CD4-positive, alpha-beta T cell (primary cell): ENCODE data around the gene PDX1. TPM values are rescaled to one million over a fixed set of nuclear protein-coding genes. Genes with fewer than 3 reads are reported as not detected.

ENCODE experiments used
- ATAC-seq: fragments of 200-7000 bp; cut with Tn5 transposase; one replicate; pipeline ENCODE4 v1.10.0; 2022; ENCODE audit warnings: mild to moderate bottlenecking; ENCODE audit not compliant: poor library complexity
- CTCF ChIA-PET: fragments of 350-600 bp; sonication (Branson Sonifier 250); formaldehyde crosslinking; loops from one replicate; lab custom pipeline; 2021; ENCODE audit warnings: antibody characterized with exemption, inconsistent platforms; lab: Charles Lee
- POLR2A ChIA-PET: fragments of 350-600 bp; sonication (Branson Sonifier 250); formaldehyde crosslinking; loops from one replicate; lab custom pipeline; 2021; ENCODE audit warnings: antibody characterized with exemption, inconsistent platforms; lab: Charles Lee
- DNase-seq, 14 experiments: peaks; one replicate each; pipeline ENCODE4 v3.0.0-alpha.2; 2013 to 2020; ENCODE audit warnings: mixed read lengths in 2 of 14
- H3K27ac ChIP-seq, 2 donors: one replicate each; pipeline versions ENCODE4 v1.5.1 to v1.7.0; 2013; ENCODE audit warnings: low read length in 2 of 2, low read depth in 1 of 2, mild to moderate bottlenecking in 1 of 2
- H3K27me3 ChIP-seq, 2 experiments: 1 replicate in 1 of 2; 2 replicates in 1 of 2; pipeline versions ENCODE4 v1.6.1 to v1.7.0; 2013; ENCODE audit warnings: low read length in 2 of 2, control low read depth in 1 of 2, mild to moderate bottlenecking in 1 of 2, moderate library complexity in 1 of 2; ENCODE audit not compliant: insufficient read depth in 2 of 2, control insufficient read depth in 1 of 2
- H3K36me3 ChIP-seq: one replicate; pipeline ENCODE4 v1.6.1; 2013; ENCODE audit warnings: low read length, control low read depth; ENCODE audit not compliant: insufficient read depth
- H3K4me1 ChIP-seq: one replicate; pipeline ENCODE4 v1.6.1; 2013; ENCODE audit warnings: low read length, control low read depth; ENCODE audit not compliant: insufficient read depth
- H3K4me3 ChIP-seq: one replicate; pipeline ENCODE4 v1.5.1; 2013; ENCODE audit warnings: mild to moderate bottlenecking, low read length, moderate library complexity
- H3K9me3 ChIP-seq, 2 experiments: 1 replicate in 1 of 2; 2 replicates in 1 of 2; pipeline versions ENCODE4 v1.6.1 to v1.7.0; 2013; ENCODE audit warnings: low read length in 2 of 2, mild to moderate bottlenecking in 2 of 2, control low read depth in 1 of 2, moderate library complexity in 1 of 2; ENCODE audit not compliant: control insufficient read depth in 1 of 2, insufficient read depth in 1 of 2
- H3K27ac Mint-ChIP-seq: one replicate; pipeline ENCODE4 v1.8.0; 2020; ENCODE audit warnings: mixed read lengths
- H3K27me3 Mint-ChIP-seq: one replicate; pipeline ENCODE4 v1.8.0; 2021; ENCODE audit warnings: mixed read lengths
- H3K36me3 Mint-ChIP-seq: one replicate; pipeline ENCODE4 v1.8.0; 2021; ENCODE audit warnings: low read depth, mixed read lengths
- H3K4me1 Mint-ChIP-seq: one replicate; pipeline ENCODE4 v1.8.0; 2021; ENCODE audit warnings: low read depth, mixed read lengths
- H3K4me3 Mint-ChIP-seq: one replicate; pipeline ENCODE4 v1.8.0; 2020; ENCODE audit warnings: mild to moderate bottlenecking, mixed read lengths
- H3K9me3 Mint-ChIP-seq: one replicate; pipeline ENCODE4 v1.8.0; 2020; ENCODE audit warnings: mixed read lengths
- intact Hi-C, 2 experiments: fragments of 100-400 bp; cut with DNase I in 1 of 2; cut with micrococcal nuclease in 1 of 2; formaldehyde crosslinking; loops; one replicate each; pipeline versions ENCODE4 v1.15.1 to v1.9.0; 2023 to 2025; cut with DNase I, micrococcal nuclease
- total RNA-seq, 174 experiments: library from RNA in 2 of 174; stranded (reverse) in 2 of 174; gene quantifications; one replicate each; pipeline ENCODE4 v1.2.3 and lab custom pipeline; 2021 to 2026
- TF ChIP-seq, protein P1 (sequence below): fragments of 200-600 bp; IDR thresholded peaks from one replicate; pipeline ENCODE4 v1.8.0; 2022; ENCODE audit warnings: antibody characterized with exemption, mild to moderate bottlenecking

Gene PDX1
- total RNA-seq, 2 experiments from 2014 or later: not detected

DNA sequence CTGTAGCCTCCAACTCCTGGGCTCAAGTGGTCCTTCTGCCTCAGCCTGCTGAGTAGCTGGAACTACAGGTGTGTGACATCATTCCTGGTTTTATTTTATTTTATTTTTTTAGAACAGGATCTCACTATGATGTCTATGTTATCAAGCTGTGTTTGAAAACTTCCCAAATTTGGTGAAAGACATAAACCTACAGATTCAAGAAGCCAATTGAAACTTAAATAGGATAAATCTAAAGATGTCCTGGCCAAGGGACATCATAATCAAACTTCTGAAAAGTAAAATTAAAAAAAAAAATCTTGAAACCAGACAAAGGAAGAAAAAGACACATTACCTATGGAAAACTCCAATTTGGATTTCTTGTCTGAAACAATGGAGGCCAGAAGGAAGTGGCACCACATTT lies 23.1 kb upstream of the PDX1 start:
- intact Hi-C loops: no loop called here
- H3K9me3 ChIP-seq: peaks cover 0 to 4% of the 10 kb centered on the region in 2 experiments
- ATAC-seq (no peak), DNase-seq (no peak)
- Mint-ChIP-seq H3K4me1 (no peaks in the 10 kb centered on the region), H3K4me3 (no peak overlapping the region), H3K27me3 (peaks cover 94% of the 10 kb centered on the region), H3K36me3 (no peaks in the 10 kb centered on the region), H3K9me3 (peaks cover 18% of the 10 kb centered on the region), H3K27ac (no peak overlapping the region)
- no peaks in the 10 kb centered on the region for H3K4me1 ChIP-seq
- TF ChIP-seq, protein P1, sequence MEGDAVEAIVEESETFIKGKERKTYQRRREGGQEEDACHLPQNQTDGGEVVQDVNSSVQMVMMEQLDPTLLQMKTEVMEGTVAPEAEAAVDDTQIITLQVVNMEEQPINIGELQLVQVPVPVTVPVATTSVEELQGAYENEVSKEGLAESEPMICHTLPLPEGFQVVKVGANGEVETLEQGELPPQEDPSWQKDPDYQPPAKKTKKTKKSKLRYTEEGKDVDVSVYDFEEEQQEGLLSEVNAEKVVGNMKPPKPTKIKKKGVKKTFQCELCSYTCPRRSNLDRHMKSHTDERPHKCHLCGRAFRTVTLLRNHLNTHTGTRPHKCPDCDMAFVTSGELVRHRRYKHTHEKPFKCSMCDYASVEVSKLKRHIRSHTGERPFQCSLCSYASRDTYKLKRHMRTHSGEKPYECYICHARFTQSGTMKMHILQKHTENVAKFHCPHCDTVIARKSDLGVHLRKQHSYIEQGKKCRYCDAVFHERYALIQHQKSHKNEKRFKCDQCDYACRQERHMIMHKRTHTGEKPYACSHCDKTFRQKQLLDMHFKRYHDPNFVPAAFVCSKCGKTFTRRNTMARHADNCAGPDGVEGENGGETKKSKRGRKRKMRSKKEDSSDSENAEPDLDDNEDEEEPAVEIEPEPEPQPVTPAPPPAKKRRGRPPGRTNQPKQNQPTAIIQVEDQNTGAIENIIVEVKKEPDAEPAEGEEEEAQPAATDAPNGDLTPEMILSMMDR: no peak
- H3K36me3 ChIP-seq: no peaks in the 10 kb centered on the region
- no peak overlapping the region for H3K27ac ChIP-seq
- ChIA-PET CTCF (no interaction called here), POLR2A (no interaction called here)
- no peak overlapping the region for H3K4me3 ChIP-seq
- peaks cover 10 to 17% of the 10 kb centered on the region in 2 experiments for H3K27me3 ChIP-seq

DNA sequence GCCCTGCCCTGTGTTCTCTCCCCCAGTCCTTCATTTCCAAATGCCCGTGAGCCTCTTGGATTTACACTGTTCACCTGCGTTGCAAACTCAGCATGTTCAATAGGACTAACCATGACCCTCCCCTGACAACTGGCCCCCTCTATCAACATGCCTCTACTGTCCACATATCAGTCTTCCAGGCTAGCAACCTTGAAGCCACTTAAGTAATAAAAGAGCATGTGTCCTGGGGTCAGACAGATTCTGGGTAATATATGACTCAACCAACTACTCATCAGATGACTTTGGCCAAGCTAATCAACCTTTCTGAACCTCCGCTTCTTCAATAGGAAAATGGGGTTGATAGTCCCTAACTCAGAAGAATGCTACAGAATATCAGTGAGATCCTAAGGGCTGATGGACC lies 15.1 kb upstream of the PDX1 start:
- Histone ChIP-seq H3K4me1 (no peaks in the 10 kb centered on the region), H3K27ac (no peak overlapping the region), H3K9me3 (no peaks in the 10 kb centered on the region), H3K4me3 (no peak overlapping the region), H3K36me3 (no peaks in the 10 kb centered on the region), H3K27me3 (peaks cover 21 to 37% of the 10 kb centered on the region in 2 experiments)
- H3K27me3 Mint-ChIP-seq: peaks cover 90% of the 10 kb centered on the region
- TF ChIP-seq, protein P1: no peak
- H3K9me3 Mint-ChIP-seq: no peaks in the 10 kb centered on the region
- no peak for ATAC-seq
- intact Hi-C loops: no loop called here
- POLR2A ChIA-PET: no interaction called here
- no peaks in the 10 kb centered on the region for H3K4me1 Mint-ChIP-seq
- DNase-seq: no peak
- no peak overlapping the region for H3K27ac Mint-ChIP-seq
- CTCF ChIA-PET: no interaction called here
- H3K36me3 Mint-ChIP-seq: no peaks in the 10 kb centered on the region
- no peak overlapping the region for H3K4me3 Mint-ChIP-seq

DNA sequence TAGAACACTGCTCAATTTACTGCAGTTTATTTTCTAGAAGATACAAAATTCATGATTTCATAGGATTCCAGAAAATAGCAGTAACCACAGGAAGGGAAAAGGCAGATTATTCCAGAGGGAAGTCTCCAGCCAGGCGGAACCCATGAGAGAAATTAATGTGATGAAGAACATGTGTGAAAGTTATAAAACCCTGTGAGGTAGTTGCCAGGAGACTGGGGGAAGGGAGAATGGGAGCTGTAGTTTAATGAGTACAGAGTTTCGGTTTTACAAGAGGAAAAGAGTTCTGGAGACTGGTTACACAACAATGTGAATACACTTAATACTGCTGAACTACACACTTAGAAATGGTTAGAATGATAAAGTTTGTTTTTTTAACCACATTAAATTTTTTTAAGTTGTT lies 14.2 kb upstream of the PDX1 start:
- Histone ChIP-seq H3K27ac (no peak overlapping the region), H3K36me3 (no peaks in the 10 kb centered on the region), H3K27me3 (peaks cover 19 to 35% of the 10 kb centered on the region in 2 experiments), H3K9me3 (no peaks in the 10 kb centered on the region), H3K4me3 (no peak overlapping the region), H3K4me1 (no peaks in the 10 kb centered on the region)
- Mint-ChIP-seq H3K4me3 (no peak overlapping the region), H3K36me3 (no peaks in the 10 kb centered on the region), H3K4me1 (no peaks in the 10 kb centered on the region), H3K27ac (no peak overlapping the region), H3K27me3 (peaks cover 90% of the 10 kb centered on the region), H3K9me3 (no peaks in the 10 kb centered on the region)
- ATAC-seq: no peak
- DNase-seq: no peak
- ChIA-PET CTCF (no interaction called here), POLR2A (no interaction called here)
- intact Hi-C loops: no loop called here
- TF ChIP-seq, protein P1: no peak
